ENCODE data around the gene ZFP1.

DNA sequence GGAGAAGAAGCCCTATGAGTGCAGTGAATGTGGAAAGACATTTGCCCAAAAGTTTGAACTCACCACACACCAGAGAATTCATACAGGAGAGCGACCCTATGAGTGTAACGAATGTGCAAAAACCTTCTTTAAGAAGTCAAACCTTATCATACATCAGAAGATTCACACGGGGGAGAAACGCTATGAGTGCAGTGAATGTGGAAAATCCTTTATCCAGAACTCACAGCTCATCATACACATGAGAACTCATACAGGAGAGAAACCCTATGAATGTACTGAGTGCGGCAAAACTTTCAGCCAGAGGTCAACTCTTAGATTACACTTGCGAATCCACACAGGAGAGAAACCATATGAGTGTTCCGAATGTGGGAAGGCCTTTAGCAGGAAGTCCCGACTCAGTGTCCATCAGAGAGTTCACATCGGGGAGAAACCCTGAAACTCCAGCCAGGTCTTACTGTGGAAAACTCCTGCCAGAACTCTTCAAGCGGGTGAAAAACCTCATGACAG lies 21.6 kb downstream of the ZFP1 start:
- no peak for TF ChIP-seq POLR2A (IDR thresholded peaks at IDR 0.05)
- TF ChIP-seq, protein P1, sequence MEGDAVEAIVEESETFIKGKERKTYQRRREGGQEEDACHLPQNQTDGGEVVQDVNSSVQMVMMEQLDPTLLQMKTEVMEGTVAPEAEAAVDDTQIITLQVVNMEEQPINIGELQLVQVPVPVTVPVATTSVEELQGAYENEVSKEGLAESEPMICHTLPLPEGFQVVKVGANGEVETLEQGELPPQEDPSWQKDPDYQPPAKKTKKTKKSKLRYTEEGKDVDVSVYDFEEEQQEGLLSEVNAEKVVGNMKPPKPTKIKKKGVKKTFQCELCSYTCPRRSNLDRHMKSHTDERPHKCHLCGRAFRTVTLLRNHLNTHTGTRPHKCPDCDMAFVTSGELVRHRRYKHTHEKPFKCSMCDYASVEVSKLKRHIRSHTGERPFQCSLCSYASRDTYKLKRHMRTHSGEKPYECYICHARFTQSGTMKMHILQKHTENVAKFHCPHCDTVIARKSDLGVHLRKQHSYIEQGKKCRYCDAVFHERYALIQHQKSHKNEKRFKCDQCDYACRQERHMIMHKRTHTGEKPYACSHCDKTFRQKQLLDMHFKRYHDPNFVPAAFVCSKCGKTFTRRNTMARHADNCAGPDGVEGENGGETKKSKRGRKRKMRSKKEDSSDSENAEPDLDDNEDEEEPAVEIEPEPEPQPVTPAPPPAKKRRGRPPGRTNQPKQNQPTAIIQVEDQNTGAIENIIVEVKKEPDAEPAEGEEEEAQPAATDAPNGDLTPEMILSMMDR (IDR thresholded peaks at IDR 0.05): no peak
